ENCODE data around the gene NDRG4.
"Not testable (repeated sequence)": the region's sequence is repeated elsewhere in the genome, so short reads cannot be mapped to it uniquely, and the experiment has no call there.

The NDRG4 gene

DNA sequence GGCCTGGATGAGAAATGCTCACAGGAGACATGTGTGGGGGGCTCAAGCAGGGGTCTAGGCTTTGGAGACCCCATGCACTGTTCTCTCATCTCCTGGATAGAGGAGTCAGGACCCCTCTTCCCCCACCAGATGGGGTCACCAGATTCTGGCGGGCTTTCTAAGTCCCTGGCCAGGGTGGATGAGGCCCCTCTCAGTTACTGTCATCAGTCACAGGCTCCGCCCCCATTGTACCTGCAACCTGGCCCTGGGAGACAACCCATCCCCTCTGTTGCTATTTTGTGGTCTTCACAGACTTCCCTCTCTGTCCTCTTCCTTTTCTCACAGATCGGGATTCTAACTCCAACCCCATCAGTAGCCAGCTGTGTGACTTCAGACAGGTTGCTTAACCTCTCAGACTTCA, 33.5 kb upstream of the NDRG4 start:
- DNase-seq: no peak

DNA sequence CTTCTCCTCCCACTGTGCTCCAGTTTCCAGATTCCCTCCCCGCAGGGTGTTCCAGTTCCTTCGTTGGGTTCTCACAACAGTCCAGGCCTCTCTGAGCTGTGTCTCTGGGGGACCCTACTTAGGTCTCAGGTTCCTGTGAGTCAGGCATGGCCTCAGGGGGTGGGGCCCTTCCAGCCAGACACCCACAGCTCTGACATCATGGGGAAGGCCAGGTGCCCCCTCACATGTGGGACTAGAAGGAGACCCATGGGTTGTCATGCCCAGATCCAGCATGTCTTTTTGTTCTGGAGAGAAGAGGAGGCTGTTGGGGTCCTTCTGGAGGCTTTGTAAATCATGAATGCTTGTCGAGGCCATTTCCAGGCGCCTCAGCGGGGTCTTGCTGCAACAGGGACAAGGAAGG, 32.0 kb upstream of the NDRG4 start:
- no peak for DNase-seq

DNA sequence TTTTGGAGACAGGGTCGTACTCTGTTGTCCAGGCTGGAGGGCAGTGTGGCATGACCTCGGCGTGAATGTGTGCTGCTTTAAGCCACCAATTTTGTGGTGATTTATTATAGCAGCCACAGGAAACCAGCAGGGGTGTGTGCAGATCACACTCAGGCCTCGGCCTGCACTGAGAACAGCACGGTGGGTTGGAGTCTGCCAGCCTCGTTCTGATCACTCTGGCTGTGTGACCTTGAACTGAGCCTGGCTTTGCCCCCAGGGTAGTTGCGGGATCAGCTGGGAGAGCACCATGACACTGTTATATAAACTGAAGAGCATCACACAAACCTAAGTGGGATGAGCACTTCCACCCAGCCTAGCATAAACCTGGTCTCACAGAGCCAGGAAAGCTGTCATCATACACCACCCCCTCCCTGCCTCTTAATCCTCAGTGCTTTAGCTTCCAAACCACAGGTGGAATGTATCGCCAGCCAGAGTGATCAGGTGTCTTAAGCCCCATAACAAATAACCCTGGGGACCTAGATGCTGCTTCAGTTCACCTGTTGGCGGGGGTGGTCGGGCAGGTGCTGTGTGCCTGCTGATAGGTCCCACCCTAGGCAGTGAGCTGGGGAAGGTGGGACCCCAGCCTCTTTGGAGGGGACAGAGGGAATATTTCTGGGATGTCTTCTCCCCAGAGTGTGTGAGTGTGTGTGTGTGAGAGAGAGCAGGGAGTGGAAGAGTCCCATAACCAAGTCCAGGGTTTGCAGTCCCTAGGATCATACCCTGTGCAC, 28.6 kb upstream of the NDRG4 start:
- DNase-seq: no peak

DNA sequence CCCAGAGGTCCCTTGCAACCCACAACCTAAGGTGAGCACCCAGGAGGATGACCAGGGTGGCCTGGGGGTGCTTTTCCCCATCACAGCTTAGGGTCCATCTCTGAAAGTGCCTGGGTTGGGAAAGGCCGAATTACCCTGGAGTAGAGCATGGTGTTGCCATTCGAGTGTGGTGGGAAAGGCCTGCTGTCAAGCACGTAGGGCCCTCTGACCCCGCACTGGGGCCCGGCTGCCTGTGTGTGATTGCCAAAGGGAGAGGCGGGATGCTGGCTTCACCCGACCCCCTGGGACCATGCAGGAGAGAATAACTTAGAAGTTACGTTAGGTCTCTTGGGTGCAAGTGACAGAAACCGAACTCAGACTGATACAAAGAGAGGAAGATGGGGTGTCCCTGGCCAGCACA, 27.7 kb upstream of the NDRG4 start:
- no peak for DNase-seq

DNA sequence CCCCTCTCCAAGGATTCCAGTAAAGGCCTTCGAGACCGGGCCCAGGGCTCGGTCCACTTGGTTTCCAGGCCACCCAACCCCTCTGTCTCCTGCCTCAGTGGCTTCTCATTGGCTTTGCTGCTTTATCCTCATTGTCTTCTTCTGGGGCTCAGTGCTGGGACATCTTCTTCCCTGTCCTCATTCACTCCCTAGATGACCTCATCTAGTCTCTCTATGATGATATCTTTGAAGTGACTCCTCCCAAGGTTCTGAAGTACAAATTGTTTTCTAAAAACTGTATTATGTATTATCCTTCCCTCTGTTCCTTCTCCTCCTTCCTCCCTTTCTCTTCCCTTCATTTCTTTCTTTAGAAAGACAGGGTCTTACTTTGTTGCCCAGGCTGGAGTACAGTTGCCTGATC, 27.1 kb upstream of the NDRG4 start:
- DNase-seq: no peak

DNA sequence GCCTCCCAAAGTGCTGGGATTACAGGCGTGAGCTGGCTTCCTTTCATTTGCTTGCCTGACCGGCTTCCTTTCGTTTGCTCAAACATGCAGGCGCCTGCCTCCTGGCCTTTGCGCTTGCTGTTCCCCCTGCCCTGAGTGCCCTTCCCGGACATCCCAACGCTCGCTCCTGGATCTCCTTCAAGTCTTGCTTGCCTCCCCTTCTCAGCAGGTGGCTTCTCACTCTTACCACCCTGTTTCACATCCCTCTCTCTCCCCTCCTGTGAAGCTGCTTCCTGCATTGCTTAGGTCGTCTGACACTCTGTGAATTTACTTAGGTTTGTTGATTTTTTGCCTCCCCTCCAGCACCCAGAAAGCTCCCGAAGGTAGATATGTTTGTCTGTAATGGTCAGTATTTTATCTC, 25.6 kb upstream of the NDRG4 start:
- no peak for DNase-seq

DNA sequence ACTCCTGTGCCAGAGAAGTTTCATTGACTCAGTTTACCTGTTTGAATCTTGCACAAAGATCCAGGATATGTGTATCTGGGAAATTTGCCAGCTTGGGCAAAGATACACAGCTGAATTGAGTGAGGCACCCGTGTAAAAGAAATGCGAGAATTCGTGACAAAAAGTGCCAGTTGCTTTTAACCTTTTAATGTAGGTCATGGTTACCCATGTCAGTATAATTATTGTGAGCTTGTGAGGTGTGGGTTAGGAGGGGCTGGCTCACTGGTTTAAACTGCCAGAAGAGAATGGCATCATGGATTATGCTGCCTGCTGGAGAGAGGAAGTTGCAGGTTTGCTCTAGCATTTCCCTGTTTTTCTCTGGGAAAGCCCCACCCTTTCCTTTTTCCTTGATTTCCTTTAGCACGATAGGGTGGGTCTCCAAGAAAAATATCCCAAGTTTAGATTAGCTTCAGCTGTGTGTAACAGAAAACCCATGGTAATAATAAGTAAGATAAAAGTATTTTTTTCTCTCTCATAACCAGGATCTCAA, 24.8 kb upstream of the NDRG4 start:
- no peak for DNase-seq

DNA sequence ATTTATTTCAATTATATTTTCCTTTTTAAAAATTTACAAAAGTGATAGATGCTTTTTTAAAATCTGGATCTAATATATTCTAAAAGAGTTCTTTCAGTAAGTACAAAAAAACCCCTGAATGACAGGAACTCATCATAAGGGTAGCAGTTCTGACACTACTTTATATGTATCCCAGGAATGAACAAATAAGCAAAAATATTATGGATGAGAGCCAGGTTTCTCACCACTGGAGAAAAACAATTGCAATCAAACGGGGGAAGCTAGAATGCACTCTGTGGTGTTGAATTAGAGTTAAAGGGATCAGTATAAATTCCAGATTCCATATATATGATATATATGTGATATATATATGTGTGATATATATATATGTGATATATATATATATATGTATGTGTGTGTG, 23.2 kb upstream of the NDRG4 start:
- DNase-seq: no peak

DNA sequence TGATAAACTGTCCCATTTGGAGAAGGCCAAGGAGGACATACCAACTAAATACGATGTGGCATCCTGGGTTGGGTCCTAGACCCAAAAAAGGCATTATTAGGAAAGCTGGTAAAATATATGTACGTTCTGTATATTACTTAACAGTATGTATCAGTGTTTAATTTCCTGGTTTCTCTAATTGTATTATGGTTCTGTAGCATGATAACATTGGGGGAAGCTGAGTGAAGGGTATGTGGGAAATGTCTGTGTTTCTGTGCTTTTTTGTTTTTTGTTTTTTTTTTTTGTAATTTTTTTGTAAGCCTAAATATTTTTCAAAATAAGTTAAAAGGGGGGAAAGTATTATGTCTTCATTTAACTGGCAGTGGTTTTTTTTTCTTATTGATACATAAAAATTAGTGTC, 21.5 kb upstream of the NDRG4 start:
- no peak for DNase-seq

DNA sequence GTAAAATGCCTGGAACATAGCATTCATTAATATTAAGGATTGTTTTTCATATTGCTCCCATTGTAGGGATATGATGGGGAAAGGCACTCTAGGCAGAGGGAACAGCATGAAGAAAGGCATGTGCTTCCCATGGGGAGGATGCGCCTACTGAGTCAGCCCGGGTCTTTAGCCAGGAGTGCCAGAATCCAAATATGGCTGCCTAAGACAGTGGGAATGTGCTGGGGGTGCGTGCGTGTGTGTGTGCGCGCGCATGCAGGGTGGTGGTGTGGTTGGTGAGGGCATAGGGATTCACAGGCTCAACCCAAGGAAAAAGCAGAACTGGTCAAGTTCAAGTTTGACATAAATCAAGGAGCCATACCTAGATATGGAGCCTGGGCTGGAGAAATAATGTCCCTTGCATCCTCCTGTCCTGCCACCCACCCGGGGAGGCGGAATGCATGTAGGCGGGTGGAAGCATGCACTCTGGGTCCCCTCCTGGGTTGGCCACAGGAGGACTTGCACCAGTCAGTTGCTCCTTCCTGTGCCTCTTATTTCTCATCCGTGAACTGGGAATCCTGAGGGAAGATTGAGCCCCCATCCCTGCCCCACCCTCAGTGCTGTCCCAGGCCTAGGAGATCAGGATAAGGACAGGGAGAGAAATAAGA, 18.6 kb upstream of the NDRG4 start:
- DNase-seq: no peak

DNA sequence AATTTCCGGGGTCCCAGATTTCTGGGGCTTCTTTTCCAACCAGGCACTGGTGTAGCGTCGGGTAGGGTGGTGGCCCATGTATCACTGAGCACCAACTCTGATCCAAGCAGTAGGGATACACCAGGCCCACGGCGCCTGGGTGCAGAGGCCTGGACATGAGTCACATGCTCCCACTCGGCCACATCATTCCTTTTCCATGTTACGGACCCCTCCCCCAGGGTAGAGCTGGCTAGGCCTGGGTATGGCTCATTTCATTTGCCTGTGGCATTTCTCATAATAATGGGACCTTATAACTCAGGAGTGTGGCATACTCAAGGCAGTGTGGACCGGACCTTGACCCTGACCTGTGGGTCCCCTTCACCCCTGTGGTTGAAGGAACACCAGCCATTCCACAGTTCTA, 18.0 kb upstream of the NDRG4 start:
- DNase-seq: no peak

DNA sequence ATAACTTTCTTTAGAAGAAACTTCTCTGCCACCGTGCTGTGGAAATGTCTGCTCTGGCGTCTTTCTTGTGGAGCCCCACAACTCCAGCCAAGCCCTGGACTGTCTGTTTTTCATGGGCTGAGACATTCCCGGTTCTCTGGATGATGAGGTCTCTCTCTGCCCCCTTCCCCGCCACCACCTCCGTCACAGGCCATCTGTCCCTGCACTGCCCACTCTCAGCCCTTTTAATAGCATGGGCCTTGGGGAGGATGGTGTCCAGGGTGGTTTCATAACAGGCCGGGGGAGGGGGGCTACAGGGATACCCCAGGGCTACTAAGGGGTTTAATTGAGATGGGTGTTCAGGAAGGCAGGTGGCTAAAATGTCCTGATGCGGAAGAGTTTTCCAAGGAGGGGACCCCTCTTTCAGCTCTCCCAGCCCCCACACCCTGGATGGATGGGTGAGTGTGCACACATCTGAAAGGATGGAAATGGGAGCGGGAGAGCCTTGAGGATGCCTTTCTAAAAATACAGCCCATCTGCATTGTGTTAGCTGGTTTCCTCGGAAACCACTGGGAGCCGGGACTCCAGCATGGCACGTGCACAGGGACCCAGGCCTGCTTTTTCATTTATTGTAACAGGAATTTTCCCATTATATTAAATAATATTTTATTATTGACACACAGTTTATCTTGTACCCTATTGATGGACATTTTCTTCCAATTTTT, 14.6 kb upstream of the NDRG4 start:
- DNase-seq: no peak

DNA sequence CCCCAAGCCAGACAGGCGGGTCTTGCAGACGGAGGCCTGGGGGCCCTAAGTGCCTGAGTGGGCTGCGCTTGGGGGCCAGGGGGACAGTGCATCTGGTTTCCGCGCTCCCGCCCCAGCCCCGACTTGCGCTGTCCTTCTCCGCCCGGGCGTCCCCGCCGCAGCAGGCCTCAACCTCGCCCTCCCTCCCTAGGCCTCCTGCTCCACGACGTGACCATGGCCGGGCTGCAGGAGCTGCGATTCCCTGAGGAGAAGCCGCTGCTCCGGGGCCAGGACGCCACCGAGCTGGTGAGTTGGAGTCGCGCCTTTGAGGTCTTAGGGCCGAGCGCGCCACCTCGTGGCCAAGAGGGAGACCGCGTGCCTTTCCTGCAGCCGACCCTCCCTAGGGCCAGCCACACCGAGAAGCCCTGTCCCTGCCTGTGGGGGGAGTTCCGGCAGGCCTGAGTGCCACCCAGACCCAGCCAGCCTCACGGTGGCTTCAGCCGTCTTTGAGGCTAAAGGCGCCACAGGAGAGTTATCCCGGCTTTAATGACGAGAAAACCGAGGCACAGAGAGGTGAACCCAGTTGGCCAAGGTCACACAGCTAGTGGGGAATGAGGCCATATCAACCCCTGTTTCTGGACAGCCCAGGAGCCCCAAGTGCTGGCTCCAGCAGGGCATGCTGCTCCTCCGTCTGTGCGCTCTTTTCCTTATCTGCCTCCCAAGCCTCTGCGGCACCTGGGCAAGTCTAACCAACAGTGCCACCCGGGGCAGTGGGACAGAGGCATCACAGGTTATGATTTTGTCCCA, 12.2 kb upstream of the NDRG4 start:
- no peak for DNase-seq

DNA sequence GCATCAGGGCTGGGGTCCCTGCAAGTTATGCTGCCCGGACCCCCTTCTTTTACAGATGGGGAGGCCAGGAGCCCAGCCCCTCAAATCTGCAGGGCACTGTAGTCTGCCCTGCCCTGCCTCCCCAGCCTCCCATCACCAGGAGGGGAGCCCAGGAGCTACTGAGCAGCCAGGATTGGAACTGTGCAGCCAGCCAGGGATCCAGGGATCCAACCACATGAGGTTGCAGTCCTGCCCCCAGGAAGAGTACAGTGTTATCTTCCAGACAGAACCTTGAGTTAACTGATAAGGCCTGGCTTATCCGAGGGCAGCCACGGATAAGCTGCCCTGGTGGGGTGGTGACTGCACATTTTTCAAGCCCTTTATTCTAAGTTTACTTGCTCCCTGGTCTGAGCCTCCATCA, 11.4 kb upstream of the NDRG4 start:
- DNase-seq: no peak

DNA sequence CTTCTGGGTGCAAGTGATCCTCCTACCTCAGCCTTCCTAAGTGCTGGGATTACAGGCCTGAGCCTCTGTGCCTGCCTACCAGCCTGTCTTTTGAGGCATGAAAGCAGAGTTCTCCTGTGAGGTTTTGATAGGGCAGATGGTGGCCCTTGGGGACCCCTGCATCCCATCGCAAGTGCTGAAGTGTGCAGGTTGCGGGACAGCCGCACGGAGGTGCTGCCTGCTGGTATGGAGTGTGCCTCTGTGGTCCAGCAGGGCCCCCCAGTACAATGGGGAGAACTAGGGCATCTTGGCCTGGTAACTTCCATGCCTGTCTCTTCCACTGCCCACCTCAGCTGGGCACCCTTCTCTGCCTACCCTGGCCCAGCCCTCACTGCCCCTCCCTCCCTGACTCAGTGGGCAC, 9.9 kb upstream of the NDRG4 start:
- no peak for DNase-seq

DNA sequence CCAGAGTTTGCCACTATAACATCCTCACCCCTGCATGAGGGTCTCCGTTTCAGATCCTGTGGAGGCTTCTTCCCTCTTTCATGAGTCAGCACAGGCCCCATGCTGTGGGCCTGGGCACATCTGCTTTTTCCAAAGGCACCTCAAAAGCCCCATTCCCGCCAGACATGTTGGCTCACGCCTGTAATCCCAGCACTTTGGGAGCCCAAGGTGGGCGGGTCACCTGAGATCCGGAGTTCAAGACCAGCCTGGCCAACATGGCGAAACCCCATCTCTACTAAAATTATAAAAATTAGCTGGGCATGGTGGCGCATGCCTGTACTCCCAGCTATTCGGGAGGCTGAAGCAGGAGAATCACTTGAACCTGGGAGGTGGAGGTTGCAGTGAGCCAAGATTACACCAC, 9.4 kb upstream of the NDRG4 start:
- DNase-seq: not testable (repeated sequence)

DNA sequence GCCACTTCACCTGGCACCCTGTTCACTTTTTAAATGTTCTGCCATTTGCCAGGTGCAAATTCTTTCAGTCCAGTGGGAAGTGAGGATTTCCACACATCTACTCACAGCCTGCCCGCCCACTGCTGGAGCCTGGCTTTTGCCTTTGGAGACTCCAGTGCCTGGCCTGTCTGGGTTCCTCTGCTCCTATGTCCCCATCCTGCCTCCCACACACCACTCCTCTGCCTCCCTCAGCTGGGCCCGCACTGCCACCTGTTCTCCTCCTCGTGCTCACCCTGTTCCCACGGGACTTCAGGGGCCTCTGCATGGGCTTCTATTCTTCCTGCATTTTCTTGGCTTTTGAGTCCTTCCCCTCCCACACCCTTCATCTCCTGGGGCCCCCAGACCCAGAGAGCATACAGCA, 7.9 kb upstream of the NDRG4 start:
- DNase-seq: no peak

DNA sequence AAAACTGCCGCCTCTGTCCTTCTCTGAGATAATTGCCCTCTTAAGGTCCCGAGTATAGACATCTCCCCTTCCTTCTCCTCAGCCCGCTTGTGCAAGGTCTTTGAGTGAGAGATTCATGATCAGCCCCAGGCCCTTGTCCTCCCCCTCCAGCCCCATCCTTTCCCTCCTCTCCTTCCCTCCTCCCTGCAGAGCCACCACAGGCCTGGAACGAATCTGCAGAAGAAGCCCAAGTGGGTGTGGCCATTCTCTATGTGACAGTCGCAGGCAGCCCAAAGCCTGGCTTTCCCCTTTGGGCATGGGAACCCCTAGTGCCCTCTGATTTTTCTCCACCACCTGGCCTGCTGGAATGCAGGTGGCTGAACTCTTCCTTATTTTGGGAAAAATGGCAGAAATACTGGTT, 7.2 kb upstream of the NDRG4 start:
- no peak for DNase-seq

DNA sequence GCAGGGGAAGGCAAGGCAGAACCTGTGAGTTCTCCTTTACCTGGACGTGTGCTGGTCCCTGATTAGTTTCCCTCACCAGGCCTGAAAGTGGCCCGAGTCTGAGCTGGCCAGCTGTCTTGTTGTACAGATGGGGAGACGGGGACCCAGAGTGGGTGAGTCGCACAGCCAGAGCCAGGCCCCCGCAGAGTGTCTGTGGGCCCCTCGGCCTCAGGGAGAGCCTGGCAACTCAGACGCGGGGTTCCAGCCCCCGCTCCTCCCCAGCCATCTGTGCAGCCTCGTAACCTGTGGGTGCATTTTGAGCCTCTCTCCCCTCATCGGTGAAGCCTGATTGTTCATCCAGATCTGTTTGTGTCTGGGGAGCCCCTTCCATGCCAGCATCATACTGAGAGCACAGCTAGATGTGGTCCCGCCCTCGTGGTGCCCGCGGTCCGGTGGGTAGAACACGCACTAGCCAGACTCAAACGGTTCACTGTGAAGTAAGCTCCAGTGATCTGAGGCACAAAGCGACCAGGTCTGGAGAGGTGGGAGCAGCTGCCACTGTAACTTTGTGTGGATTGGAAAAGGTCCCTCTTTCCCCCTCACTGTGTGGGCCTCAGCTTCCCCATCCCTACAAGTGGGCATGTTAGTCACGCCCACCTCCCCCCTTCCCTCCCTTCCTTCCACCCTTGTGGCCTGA, 6.0 kb upstream of the NDRG4 start:
- no peak for DNase-seq

DNA sequence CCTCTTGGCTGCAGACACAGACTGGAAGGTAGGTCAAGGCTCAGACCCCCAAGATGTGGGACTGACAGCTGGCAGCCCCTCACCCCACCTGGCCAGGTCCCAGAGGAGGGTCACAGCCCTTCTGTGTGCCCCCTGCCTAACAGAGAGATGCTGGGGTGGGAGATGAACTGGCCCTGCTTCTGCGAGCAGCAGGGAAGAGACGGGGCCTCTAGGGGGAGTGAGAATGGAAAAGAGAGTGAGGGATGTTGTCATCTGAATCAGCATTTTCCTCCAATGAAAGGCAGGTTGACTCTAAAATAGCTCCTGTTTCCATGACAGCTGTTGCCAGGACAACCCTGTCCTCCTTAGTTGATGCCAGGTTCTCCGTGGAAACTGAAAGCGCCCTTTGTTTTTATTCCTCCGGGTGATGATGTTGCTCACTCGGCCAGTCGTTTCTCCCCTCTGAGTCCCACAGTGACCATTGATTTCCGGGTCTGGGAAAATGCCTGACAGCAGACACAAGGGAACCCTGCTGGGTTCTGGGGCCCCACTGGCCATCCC, 4.9 kb upstream of the NDRG4 start:
- DNase-seq: no peak

DNA sequence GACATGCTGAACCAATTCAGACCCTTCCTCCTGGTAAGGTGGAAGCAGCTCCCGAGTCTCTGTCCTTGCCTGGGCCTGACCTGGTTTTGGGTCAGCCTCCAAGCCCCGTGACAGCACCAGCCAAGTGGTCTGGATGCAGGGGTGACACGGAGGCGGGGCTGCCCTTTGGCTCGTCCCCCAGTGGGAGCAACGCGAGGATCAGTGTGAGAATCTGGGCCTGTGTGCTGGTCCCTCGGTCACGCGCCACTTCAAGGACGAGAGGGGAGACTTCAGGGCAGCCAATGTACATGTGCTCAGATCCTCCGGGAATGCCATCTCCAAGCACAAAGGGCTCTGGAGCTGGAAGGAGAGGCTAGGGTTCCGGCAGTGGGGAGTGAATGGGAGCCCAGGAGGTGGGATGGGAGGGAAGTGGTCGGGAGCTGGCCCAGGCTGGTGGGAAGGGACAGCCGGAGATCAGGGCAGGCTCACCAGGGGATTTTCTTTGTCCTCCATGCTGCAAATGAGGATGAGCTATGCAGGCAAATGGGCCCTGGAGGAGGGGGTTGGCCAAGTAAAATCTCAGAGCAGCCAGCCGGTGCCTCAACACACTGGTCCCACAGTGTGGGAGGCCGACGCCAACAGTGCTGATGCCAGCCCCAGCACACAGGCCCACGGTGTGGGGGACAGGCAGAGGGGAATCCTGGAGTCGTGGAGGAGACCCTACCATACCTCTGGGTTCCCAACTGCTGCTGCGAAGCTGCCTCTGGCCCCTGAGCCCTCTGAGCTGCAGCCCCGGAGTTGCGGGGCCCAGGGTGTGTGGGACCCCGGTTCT, 4.2 kb upstream of the NDRG4 start:
- DNase-seq: no peak

DNA sequence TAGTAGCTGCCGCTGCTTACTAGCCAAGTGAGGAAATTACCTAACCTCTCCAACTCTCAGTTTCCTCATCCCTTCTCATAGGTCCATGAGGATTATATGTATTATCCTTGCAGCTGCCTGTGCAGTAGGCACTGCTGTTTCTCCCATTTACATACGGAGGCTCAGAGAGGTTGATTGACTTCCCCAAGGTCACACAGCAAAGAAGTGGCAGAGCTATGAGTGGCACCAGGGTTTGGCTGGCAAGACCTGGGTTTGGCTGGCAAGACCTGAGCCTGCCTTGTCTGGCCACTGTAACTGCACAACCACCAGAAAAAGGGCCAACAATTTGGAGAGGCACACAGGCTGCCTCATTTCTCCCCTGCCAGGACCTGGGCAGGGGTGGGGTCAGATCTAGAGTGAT, 2.5 kb upstream of the NDRG4 start:
- no peak for DNase-seq

Data from KG1 (cell line).